HK-2 (cell line): ENCODE data around the gene CEACAM18.

ENCODE experiments used
- DNase-seq: peaks from one replicate; pipeline ENCODE4 v3.0.0-alpha.2; 2018; ENCODE audit not compliant: unreplicated experiment

The CEACAM18 gene

GRCh38 chr19:51531349-51532315, 53.3 kb downstream of the CEACAM18 start, which contains the start of gene SIGLEC6:
Gene SIGLEC6 (minus strand): TSS chr19:51531670. CDS start chr19:51531648, 22 bp downstream.
- no peak for DNase-seq

GRCh38 chr19:51535535-51535934, 57.2 kb downstream of the CEACAM18 start:
- no peak for DNase-seq

GRCh38 chr19:51539821-51540366, 61.6 kb downstream of the CEACAM18 start:
- DNase-seq, result no peak
